Coronary artery (tissue), 2 donors: ENCODE data around the gene TGFBR3L.

Experiments
- DNase-seq: peaks from one replicate; pipeline ENCODE4 v3.0.0-alpha.2; 2017; ENCODE audit warnings: low spot score
- H3K27ac ChIP-seq, 2 donors: fragments of 200-600 bp; sonication (generic); one replicate each; pipeline ENCODE4 v1.5.1; 2016 to 2019
- H3K4me3 ChIP-seq: fragments of 200-600 bp; sonication (generic); 2 replicates; pipeline ENCODE4 v1.5.1; 2016; ENCODE audit warnings: mild to moderate bottlenecking, moderate library complexity
- CTCF ChIP-seq: fragments of 200-600 bp; sonication (generic); IDR thresholded peaks from one replicate; pipeline ENCODE4 v1.5.1; 2019; ENCODE audit warnings: antibody characterized with exemption

Gene TGFBR3L

GRCh38 chr19:7881910-7882309, 32.7 kb upstream of the TGFBR3L start:
- H3K27ac ChIP-seq, result no peak overlapping the region
- no peak for TF ChIP-seq CTCF
- no peak overlapping the region for H3K4me3 ChIP-seq
- no peak for DNase-seq

- TF ChIP-seq CTCF, result no peak
- Histone ChIP-seq H3K27ac (no peak overlapping the region), H3K4me3 (no peak overlapping the region)
- no peak for DNase-seq
Observed at GRCh38 chr19:7883105-7883504, 31.5 kb upstream of the TGFBR3L start.

- DNase-seq, result no peak
- no peak overlapping the region for H3K27ac ChIP-seq
- H3K4me3 ChIP-seq, result no peak overlapping the region
- no peak for TF ChIP-seq CTCF
Observed at GRCh38 chr19:7883796-7884570, 30.6 kb upstream of the TGFBR3L start.

- no peak overlapping the region for H3K27ac ChIP-seq
- TF ChIP-seq CTCF, result no peak
- no peak for DNase-seq
- no peak overlapping the region for H3K4me3 ChIP-seq
Observed at GRCh38 chr19:7885818-7886217, 28.8 kb upstream of the TGFBR3L start.

- DNase-seq, result no peak
- Histone ChIP-seq H3K27ac (no peak overlapping the region), H3K4me3 (no peak overlapping the region)
- no peak for TF ChIP-seq CTCF
Observed at GRCh38 chr19:7887408-7888144, 27.1 kb upstream of the TGFBR3L start.

- no peak for TF ChIP-seq CTCF
- peak within 1 kb of the TSS; percentile 62 for H3K4me3 ChIP-seq
- H3K27ac ChIP-seq, result no peak within 1 kb of the TSS
- DNase-seq, result no peak
Observed at GRCh38 chr19:7888145-7888825, 26.3 kb upstream of the TGFBR3L start, which contains the start of gene LRRC8E. TSS of gene LRRC8E (plus strand) at chr19:7888510. CDS start at chr19:7895604, 7,094 bp downstream.
